Ramos (cell line): ENCODE results near the gene POLRMT.

ENCODE experiments used
- in situ Hi-C: fragments of 300-500 bp; cut with MboI; formaldehyde crosslinking; loops from one replicate; pipeline ENCODE4 v1.14.3; 2022; ENCODE audit warnings: low sequenced_read_pairs; ENCODE audit not compliant: unreplicated experiment

The POLRMT gene

GRCh38 chr19:633068-633785 is at the start of gene POLRMT:
Gene POLRMT (minus strand): TSS chr19:633537. CDS start chr19:633512, 25 bp downstream.
- in situ Hi-C loops: no loop called here

DNA sequence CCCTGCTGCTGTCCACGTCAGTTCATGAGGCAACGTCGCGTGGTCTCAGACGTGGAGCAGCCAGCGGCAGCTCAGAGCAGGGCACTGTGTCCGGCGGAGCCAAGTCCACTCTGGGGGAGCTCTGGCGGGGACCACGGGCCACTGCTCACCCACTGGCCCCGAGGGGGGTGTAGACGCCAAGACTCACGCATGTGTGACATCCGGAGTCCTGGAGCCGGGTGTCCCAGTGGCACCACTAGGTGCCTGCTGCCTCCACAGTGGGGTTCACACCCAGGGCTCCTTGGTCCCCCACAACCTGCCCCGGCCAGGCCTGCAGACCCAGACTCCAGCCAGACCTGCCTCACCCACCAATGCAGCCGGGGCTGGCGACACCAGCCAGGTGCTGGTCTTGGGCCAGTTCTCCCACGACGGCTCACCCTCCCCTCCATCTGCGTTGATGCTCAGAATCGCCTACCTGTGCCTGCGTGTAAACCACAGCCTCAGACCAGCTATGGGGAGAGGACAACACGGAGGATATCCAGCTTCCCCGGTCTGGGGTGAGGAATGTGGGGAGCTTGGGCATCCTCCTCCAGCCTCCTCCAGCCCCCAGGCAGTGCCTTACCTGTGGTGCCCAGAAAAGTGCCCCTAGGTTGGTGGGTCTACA is 49.5 kb upstream of the POLRMT start:
- in situ Hi-C loops: no loop called here

GRCh38 chr19:681029-682019 is 48.0 kb upstream of the POLRMT start:
- in situ Hi-C loops: no loop called here

GRCh38 chr19:680287-681028 is 47.1 kb upstream of the POLRMT start:
- in situ Hi-C loops: no loop called here

DNA sequence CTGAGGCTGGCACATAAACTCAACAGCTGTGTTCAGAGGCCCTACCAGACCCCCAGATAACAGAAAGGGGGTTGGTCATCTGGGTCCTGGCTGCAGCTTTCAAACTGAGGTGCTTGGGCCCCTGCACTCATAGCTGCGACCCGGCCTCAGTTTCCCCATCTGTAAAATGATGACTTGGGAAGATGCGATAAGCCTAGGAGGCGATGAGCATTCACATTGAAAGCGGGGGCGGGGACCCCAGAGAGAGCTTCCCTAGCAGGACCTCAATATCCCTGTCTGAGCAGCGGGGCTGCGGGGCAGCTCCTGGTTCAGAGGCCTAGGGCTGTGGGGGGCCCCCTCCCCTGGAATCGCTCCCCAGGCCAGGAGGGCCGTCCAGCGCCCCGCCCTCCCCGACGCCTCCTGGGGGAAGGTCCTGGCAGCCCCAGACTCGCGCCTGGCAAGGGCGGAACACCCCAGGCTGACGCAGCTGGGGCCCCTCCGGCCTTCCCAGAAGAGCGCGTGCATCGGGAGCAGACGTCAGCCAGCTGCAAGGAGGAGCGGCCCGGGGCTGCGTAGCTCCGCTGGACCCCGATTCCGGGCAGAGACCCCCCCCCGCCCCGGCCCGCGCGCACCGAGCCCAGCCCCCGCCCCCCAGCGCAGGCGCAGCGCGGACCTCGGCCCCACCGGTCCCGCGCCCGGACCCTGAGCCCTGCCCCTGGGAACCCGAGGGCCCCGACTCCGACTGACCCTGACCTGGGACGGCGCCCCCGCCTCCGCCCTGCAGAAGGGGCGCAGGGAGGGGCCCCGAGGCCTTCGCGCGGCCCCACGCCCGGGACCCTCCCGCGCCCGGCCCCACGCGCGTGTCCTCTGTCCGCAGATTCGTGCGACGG is 46.3 kb upstream of the POLRMT start:
- in situ Hi-C loops: no loop called here

GRCh38 chr19:678791-679388 is 45.6 kb upstream of the POLRMT start:
- in situ Hi-C loops: no loop called here

GRCh38 chr19:677601-678436 is 44.5 kb upstream of the POLRMT start:
- in situ Hi-C loops: no loop called here

- in situ Hi-C loops: no loop called here
Measured at GRCh38 chr19:677201-677600, 43.9 kb upstream of the POLRMT start.

DNA sequence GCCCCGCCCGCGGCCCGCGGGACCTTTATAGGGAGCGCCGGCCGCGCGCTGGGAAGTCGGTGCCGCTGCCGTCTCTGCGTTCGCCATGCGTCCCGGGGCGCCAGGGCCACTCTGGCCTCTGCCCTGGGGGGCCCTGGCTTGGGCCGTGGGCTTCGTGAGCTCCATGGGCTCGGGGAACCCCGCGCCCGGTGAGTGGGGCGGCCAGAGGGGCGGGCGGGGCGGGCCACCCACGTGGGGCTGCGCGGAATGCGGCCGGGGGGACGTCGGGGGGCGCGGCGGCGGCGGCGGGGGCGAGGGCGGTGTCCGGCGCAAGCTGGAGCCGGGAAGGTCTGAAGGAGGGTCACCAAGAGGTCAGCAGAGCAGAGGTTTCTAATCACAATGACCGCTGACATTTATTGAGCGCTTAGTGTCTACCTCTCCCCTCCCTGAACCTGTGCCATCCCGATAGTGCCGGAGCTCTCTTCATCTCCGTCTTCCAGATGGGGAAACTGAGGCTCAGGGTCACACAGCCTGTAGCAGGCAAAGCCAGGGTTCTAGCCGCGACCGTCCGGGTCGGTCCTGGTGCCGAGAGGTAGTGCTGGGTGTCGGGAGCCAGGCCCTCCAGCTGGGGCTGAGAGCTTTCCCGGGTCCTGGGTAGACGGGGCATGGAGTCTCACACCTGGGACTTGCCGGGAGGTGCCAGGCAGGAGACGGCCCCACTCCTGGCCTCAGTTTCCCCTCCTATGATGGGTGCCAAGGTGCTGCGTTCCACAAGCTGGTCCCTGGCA is 43.2 kb upstream of the POLRMT start, which contains the start of gene FSTL3:
Gene FSTL3 (plus strand): TSS at position 54 of the 767 bp plus-strand sequence. CDS start 32 bp downstream, at position 86.
- in situ Hi-C loops: no loop called here

DNA sequence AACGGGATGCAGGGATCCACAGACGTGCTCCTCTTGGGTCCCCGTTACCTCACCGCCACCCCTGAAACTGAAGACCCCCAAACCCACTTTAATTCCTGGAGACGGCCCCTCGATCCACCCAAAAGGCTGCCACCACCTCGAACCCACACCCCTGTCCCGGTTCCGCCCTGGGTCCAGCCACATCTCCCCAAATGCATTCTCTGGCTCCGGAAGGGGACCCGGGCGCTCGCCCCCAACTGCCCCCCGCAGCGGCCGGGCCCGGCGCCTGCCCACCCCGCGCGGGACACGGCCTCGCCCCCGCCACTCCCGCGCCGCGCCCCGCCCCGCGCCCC is 42.6 kb upstream of the POLRMT start:
- in situ Hi-C loops: no loop called here

DNA sequence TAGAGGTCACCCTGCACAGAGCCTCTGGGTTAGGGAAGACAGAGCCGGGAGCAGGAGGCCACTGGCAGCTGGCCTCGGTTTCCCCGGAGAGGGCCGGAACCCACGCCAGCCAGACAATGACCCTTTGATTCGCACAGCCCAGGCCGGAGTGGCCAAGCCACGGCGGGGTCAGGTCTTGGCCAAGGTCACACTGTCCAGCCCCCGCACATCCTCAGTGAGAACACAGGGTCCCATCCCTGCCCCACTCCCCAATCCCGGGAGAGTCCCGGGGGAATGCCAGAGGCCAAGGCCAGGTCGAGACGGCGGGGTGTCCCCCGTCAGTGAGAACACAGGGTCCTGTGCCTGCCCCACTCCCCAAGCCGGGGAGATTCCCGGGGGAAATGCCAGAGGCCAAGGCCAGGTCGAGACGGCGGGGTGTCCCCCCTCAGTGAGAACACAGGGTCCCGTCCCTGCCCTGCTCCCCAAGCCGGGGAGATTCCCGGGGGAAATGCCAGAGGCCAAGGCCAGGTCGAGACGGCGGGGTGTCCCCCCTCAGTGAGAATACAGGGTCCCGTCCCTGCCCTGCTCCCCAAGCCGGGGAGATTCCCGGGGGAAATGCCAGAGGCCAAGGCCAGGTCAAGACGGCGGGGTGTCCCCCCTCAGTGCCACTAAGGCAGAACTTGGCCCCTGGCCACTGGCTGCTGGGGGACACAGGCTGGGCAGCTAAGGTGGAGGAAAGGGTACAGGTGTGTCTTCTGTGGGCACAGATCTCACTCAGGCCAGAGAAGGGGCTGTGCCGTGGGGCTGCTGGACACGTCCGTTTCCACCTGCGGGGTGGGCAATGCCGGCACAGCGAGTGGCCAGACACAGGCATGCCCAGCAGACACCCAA is 41.2 kb upstream of the POLRMT start:
- in situ Hi-C loops: no loop called here

DNA sequence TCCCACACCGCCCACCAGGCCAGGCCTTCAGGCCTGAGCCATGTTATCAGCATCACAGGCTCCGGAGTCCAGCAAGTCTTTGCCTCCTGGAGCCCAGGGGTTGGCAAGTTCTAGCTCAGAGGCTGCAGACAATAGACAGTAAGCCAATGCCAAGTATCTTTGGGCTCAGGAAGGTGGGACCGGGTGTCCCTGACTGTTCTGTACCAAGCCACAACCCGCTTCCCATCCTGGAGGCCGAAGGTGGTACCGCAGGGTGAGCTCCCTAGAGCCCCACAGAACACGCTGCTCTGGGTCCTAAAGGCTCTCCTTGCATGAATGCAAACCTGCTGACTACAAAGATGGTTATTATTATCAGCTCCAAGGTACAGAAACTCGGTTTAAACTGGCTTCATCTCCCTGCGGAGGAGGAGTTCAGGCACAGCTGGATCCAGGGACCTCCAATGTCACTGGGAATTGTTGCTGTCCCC is 37.3 kb upstream of the POLRMT start:
- in situ Hi-C loops: no loop called here

- in situ Hi-C loops: loop anchor here (5.0 kb wide), 1 partner anchor 63 kb away; no protein-coding TSS in a partner anchor
Measured at GRCh38 chr19:668675-669434, 35.5 kb upstream of the POLRMT start.

DNA sequence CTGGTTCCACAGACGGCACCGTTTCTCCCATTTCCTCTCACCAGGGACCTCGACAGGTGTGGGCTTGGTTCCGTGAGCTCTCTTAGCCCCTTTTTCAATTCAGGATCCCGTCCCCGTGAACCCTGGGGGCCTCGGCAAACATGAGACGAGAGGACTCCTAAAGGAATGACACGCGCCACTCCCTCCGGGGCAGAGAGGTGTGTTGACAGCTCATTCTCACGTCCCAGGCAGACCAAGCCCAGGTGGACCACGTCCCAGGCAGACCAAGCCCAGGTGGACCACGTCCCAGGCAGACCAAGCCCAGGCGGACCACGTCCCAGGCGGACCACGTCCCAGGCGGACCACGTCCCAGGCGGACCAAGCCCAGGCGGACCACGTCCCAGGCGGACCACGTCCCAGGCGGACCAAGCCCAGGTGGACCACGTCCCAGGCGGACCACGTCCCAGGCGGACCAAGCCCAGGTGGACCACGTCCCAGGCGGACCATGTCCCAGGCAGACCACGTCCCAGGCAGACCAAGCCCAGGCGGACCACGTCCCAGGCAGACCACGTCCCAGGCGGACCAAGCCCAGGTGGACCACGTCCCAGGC is 33.7 kb upstream of the POLRMT start:
- in situ Hi-C loops: loop anchor here (5.0 kb wide), 1 partner anchor 65 kb away; no protein-coding TSS in a partner anchor

DNA sequence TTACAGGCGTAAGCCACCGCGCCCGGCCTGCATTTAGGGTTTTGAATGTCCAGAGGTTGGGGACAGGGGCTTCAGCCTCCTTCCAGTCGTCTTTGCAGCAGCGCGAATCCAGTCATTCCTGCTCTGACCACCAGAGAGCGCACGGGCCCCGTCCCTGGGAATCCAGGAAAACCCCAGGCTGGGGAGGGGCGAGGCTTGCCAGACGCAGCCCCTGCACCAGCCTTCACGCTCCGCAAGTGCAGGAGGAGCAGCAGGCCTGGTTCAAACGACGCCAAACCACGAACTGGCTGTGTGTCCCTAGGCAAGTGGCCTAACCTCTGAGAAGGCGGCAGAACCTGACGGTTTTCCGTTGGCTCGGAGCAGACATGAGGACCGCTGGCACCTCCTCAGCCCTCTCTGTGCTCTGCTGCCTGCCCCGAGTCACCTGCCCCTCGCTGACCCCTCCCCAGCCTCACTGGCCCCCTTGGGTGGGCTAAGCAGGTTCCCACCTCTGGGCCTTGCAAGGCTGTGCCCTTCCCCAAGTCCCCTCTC is 31.6 kb upstream of the POLRMT start:
- in situ Hi-C loops: loop anchor here (5.0 kb wide), 1 partner anchor 67 kb away; no protein-coding TSS in a partner anchor
